ENCODE data around the gene ZNF813. TPM values are rescaled to one million over a fixed set of nuclear protein-coding genes. Genes with fewer than 3 reads are reported as not detected.

The ZNF813 gene
- total and polyA plus RNA-seq, 9 of the 15 experiments (the other 6 are each of a cell fraction or from before 2014, with no cell fraction given), result 1.3 to 8.0 (median 5.3) TPM

DNA sequence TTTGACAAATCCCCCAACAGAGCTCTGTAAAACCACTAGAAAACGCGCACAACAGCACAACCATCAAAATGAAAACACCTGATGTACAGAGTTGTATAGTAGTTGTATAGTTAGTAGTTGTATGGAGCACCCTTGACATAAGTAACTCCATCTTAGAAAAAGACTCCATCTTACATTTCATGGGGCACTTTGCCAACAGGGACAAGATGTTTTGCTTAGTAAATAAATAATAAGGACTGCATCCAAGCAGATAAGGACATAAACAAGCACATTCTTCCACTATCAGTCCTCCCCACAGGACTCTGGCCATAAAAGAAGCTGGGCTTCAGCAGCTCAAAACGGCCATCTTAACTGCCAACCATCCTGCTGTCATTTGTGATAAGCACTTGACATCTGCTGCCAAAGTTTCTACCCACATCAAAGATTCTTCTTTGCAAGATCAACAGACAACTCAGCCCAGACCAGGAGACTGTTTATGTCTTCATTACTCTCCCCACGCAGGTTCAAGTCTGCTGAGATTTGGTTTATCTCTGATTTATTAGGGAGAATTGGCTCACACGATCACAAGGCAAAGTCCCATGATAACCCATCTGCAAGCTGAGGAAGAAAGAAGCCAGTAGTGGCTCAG is 49.7 kb downstream of the ZNF813 start (continued):
- TF ChIP-seq, protein P1, sequence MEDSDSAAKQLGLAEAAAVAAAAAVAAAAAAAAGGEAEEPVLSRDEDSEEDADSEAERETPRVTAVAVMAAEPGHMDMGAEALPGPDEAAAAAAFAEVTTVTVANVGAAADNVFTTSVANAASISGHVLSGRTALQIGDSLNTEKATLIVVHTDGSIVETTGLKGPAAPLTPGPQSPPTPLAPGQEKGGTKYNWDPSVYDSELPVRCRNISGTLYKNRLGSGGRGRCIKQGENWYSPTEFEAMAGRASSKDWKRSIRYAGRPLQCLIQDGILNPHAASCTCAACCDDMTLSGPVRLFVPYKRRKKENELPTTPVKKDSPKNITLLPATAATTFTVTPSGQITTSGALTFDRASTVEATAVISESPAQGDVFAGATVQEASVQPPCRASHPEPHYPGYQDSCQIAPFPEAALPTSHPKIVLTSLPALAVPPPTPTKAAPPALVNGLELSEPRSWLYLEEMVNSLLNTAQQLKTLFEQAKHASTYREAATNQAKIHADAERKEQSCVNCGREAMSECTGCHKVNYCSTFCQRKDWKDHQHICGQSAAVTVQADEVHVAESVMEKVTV (CRISPR knock-in tag; IDR thresholded peaks at IDR 0.05), result no peak
- no peak for TF ChIP-seq RFX7 (CRISPR knock-in tag; IDR thresholded peaks at IDR 0.05)
- TF ChIP-seq PPARD (CRISPR knock-in tag; IDR thresholded peaks at IDR 0.05), result no peak
- TF ChIP-seq TEAD4 (IDR thresholded peaks at IDR 0.05; ENCODE audit: low read length), result peak; percentile 97
- no peak for TF ChIP-seq TEAD4 (CRISPR knock-in tag; IDR thresholded peaks at IDR 0.05; ENCODE audit: borderline replicate concordance)
- 0 out of 2 replicates have a peak, but pooled peaks have one; percentile 21 for TF ChIP-seq NFE2L1 (tag; IDR thresholded peaks at IDR 0.05; ENCODE audit: borderline replicate concordance, low read depth)
- no peak for TF ChIP-seq RB1 (IDR thresholded peaks at IDR 0.05; ENCODE audit: low read depth)
- TF ChIP-seq GATA2 (CRISPR knock-in tag; IDR thresholded peaks at IDR 0.05), result no peak
- TF ChIP-seq, protein P2, sequence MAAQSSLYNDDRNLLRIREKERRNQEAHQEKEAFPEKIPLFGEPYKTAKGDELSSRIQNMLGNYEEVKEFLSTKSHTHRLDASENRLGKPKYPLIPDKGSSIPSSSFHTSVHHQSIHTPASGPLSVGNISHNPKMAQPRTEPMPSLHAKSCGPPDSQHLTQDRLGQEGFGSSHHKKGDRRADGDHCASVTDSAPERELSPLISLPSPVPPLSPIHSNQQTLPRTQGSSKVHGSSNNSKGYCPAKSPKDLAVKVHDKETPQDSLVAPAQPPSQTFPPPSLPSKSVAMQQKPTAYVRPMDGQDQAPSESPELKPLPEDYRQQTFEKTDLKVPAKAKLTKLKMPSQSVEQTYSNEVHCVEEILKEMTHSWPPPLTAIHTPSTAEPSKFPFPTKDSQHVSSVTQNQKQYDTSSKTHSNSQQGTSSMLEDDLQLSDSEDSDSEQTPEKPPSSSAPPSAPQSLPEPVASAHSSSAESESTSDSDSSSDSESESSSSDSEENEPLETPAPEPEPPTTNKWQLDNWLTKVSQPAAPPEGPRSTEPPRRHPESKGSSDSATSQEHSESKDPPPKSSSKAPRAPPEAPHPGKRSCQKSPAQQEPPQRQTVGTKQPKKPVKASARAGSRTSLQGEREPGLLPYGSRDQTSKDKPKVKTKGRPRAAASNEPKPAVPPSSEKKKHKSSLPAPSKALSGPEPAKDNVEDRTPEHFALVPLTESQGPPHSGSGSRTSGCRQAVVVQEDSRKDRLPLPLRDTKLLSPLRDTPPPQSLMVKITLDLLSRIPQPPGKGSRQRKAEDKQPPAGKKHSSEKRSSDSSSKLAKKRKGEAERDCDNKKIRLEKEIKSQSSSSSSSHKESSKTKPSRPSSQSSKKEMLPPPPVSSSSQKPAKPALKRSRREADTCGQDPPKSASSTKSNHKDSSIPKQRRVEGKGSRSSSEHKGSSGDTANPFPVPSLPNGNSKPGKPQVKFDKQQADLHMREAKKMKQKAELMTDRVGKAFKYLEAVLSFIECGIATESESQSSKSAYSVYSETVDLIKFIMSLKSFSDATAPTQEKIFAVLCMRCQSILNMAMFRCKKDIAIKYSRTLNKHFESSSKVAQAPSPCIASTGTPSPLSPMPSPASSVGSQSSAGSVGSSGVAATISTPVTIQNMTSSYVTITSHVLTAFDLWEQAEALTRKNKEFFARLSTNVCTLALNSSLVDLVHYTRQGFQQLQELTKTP (IDR thresholded peaks at IDR 0.05; ENCODE audit: low read depth in 1 of 2, partially characterized antibody in 2 of 2), result no peak
- peak; percentile 71 for TF ChIP-seq EP300 (IDR thresholded peaks at IDR 0.05; ENCODE audit: low read length)
- TF ChIP-seq ZNF41 (CRISPR knock-in tag; conservative IDR thresholded peaks at IDR 0.05), result peak; percentile 95
- TF ChIP-seq ZNF766 (CRISPR knock-in tag; conservative IDR thresholded peaks at IDR 0.05), result peak; percentile 98
- no peak for TF ChIP-seq SAFB (IDR thresholded peaks at IDR 0.05; ENCODE audit: borderline replicate concordance, low read depth, low read length)
- no peak for TF ChIP-seq POLR3A (IDR thresholded peaks at IDR 0.05; ENCODE audit: borderline replicate concordance, extremely low read depth, insufficient read depth, insufficient read length)
- no peak for TF ChIP-seq ZBTB1 (CRISPR knock-in tag; IDR thresholded peaks at IDR 0.05; ENCODE audit: borderline replicate concordance, low read depth)
- peak; percentile 91 for TF ChIP-seq ZNF239 (CRISPR knock-in tag; IDR thresholded peaks at IDR 0.05)
- TF ChIP-seq, protein P3, sequence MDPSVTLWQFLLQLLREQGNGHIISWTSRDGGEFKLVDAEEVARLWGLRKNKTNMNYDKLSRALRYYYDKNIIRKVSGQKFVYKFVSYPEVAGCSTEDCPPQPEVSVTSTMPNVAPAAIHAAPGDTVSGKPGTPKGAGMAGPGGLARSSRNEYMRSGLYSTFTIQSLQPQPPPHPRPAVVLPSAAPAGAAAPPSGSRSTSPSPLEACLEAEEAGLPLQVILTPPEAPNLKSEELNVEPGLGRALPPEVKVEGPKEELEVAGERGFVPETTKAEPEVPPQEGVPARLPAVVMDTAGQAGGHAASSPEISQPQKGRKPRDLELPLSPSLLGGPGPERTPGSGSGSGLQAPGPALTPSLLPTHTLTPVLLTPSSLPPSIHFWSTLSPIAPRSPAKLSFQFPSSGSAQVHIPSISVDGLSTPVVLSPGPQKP (CRISPR knock-in tag; IDR thresholded peaks at IDR 0.05), result no peak

Measured in K562 (cell line).